GM18502 (cell line): Measurements from ENCODE around the gene ALOX15B.

ENCODE experiments used
- ATAC-seq: cut with Tn5 transposase; IDR thresholded peaks from one replicate; pipeline ENCODE4 v1.9.1; 2021; ENCODE audit warnings: mild to moderate bottlenecking; ENCODE audit not compliant: unreplicated experiment, poor library complexity

The ALOX15B gene

GRCh38 chr17:8038954-8039610 is at the start of gene ALOX15B:
Gene ALOX15B, plus strand, starts transcription at chr17:8039059. Its CDS starts 97 bp downstream, at chr17:8039156.
- ATAC-seq: no peak

- ATAC-seq: peak; percentile 72
Measured at GRCh38 chr17:7989781-7990655, 48.8 kb upstream of the ALOX15B start.

GRCh38 chr17:7992516-7992915 is 46.3 kb upstream of the ALOX15B start:
- ATAC-seq: no peak

GRCh38 chr17:7992924-7993323 is 45.9 kb upstream of the ALOX15B start:
- ATAC-seq: no peak

- no peak for ATAC-seq
Measured at GRCh38 chr17:7993972-7994589, 44.8 kb upstream of the ALOX15B start.

GRCh38 chr17:7995724-7996123 is 43.1 kb upstream of the ALOX15B start:
- ATAC-seq: no peak

- ATAC-seq: no peak
Measured at GRCh38 chr17:7997186-7997585, 41.7 kb upstream of the ALOX15B start.

GRCh38 chr17:8001976-8002720 is 36.7 kb upstream of the ALOX15B start, which contains the start of gene GUCY2D:
Gene GUCY2D, plus strand, starts transcription at chr17:8002615. Its CDS starts 433 bp downstream, at chr17:8003048.
- ATAC-seq: no peak

- no peak for ATAC-seq
Measured at GRCh38 chr17:8002721-8003593, 35.9 kb upstream of the ALOX15B start.

- ATAC-seq: no peak
Measured at GRCh38 chr17:8003594-8004181, 35.2 kb upstream of the ALOX15B start.

GRCh38 chr17:8004899-8005298 is 34.0 kb upstream of the ALOX15B start:
- no peak for ATAC-seq

- ATAC-seq: no peak
Measured at GRCh38 chr17:8005357-8005756, 33.5 kb upstream of the ALOX15B start.

GRCh38 chr17:8005967-8006730 is 32.7 kb upstream of the ALOX15B start:
- ATAC-seq: no peak

GRCh38 chr17:8006836-8007680 is 31.8 kb upstream of the ALOX15B start:
- ATAC-seq: no peak

GRCh38 chr17:8007836-8008235 is 31.0 kb upstream of the ALOX15B start:
- ATAC-seq: no peak

- no peak for ATAC-seq
Measured at GRCh38 chr17:8012045-8012580, 26.7 kb upstream of the ALOX15B start.

- no peak for ATAC-seq
Measured at GRCh38 chr17:8012996-8013640, 25.7 kb upstream of the ALOX15B start.
